Duodenal mucosa (tissue), 2 donors: ENCODE results near the gene TSPOAP1.

Experiments
- H3K27ac ChIP-seq: one replicate; pipeline ENCODE4 v1.7.0; 2013; ENCODE audit warnings: low read depth, low read length
- H3K27me3 ChIP-seq, 2 donors: one replicate each; pipeline ENCODE4 v1.7.0; 2013; ENCODE audit warnings: low read length in 2 of 2, control low read depth in 1 of 2; ENCODE audit not compliant: insufficient read depth in 2 of 2, control insufficient read depth in 1 of 2
- H3K36me3 ChIP-seq, 2 donors: one replicate each; pipeline ENCODE4 v1.7.0; 2013; ENCODE audit warnings: low read length in 2 of 2, control low read depth in 1 of 2; ENCODE audit not compliant: insufficient read depth in 2 of 2, control insufficient read depth in 1 of 2
- H3K4me1 ChIP-seq, 2 donors: one replicate each; pipeline ENCODE4 v1.7.0; 2013; ENCODE audit warnings: low read length in 2 of 2, control low read depth in 1 of 2; ENCODE audit not compliant: insufficient read depth in 2 of 2, control insufficient read depth in 1 of 2
- H3K4me3 ChIP-seq, 2 donors: one replicate each; pipeline ENCODE4 v1.7.0; 2013; ENCODE audit warnings: low read length in 2 of 2, low read depth in 1 of 2
- H3K9ac ChIP-seq, 2 donors: one replicate each; pipeline ENCODE4 v1.7.0; 2013; ENCODE audit warnings: low read length in 2 of 2, low read depth in 1 of 2
- H3K9me3 ChIP-seq, 2 donors: one replicate each; pipeline ENCODE4 v1.7.0; 2013; ENCODE audit warnings: low read length in 2 of 2, control low read depth in 1 of 2; ENCODE audit not compliant: control insufficient read depth in 1 of 2

The TSPOAP1 gene

DNA sequence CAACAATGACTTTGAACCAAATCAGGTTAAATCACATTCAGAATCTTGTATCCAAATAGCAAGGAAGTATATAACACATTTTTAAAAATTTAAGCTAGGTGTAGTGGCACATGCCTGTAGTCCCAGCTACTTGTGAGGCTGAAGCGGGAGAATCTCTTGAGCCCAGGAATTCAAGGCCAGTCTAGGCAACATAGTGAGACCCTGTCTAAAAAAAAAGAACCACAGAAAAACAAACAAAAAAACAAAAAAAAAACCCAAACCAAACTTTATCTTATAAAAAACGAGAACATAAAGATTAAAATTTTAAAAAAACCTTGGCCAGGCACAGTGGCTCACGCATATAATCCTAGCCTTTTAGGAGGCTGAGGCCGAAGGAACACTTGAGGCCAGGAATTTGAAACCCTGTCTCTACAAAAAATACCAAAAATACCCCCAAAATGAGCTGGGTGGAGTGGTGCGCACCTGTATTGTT, 11.8 kb upstream of the TSPOAP1 start:
- no peaks in the 10 kb centered on the region for H3K27me3 ChIP-seq
- H3K4me3 ChIP-seq, result peak overlapping the region in 1 of 2 donors; percentile 21
- no peak overlapping the region for H3K27ac ChIP-seq
- no peaks in the 10 kb centered on the region for H3K9me3 ChIP-seq
- H3K36me3 ChIP-seq, result peaks cover 18 to 21% of the 10 kb centered on the region in 2 donors
- peak overlapping the region in 1 of 2 donors; percentile 42 for H3K9ac ChIP-seq
- H3K4me1 ChIP-seq, result peaks cover 55 to 60% of the 10 kb centered on the region in 2 donors

DNA sequence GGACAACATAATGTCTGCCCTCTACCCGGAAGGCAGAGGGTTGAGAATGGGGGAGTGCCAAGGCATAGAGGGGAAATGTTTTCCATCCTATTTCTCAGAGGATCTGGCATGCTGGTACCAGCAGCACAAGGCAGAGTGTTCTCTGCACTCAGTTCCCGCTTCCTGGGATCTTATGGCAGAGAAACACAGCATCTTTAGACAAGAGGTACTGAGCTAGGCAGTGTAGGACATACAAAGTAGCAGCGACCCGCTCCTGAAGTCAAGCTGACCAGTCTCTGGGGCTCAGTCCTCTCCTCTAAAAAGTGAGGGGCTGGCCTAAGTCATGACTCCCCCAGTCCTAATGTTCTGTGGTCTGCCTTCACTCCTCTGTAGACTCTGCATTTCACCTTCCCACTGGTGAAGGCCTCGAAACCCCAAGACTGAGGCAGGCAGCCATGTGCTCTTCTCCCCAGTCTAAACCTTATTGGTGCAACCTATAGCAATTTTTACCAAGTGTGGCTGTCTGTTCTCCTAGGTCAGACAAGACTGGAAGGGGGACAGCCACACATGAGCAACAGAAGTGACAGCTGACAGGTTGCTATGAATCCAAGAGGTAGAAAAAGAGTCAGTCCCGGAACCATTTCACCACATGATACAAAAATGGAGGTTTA, 11.3 kb upstream of the TSPOAP1 start:
- peak overlapping the region; percentile 43 for H3K27ac ChIP-seq
- no peaks in the 10 kb centered on the region for H3K27me3 ChIP-seq
- H3K9me3 ChIP-seq, result no peaks in the 10 kb centered on the region
- peaks cover 15% of the 10 kb centered on the region in 2 donors for H3K36me3 ChIP-seq
- peaks cover 61 to 66% of the 10 kb centered on the region in 2 donors for H3K4me1 ChIP-seq
- H3K4me3 ChIP-seq, result peak overlapping the region; percentile 21 to 40
- peak overlapping the region; percentile 22 to 42 for H3K9ac ChIP-seq

DNA sequence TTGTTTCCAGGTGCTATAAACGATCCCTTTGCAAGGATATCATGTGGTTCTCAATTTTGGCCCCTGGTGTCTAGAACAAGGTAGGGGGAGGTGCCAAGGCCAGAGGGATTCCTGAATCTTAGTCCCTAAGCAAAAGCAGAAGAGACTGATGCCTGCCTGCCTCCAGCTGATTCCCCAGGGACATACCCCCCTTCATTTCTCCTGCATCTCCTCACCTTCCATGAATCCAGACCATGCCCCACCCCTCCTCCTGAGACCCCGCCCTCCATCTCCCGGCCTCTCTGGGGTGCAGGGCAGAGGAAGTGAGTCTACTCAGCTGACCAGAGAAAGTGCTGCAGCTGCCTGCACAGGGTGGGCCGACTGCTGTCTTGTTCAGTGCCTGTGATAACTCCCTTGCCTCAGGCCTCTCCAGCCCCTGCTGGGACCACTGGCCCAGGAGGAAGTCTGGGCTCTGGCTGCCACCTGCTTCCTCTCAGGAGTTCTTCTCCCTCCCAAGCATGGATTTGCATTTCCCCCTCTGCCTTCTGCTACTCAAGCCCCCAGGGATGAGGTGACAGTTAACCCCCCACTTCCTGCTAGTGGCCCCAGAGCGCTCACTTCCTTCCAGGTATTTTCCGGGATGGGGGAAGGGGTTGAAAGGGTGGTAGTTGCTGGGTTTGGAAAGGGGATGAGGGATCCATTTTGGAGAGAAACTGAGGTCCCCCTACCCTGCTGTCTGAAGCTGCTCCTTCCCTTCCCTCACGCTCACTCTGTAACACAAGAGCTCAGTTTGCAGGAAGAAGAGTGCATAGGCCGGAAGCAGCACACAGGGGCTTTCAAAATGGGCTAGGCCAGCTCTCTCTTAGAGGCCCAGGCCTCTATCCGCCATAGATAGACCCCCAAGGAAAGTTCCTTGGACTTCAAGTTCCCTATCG, 10.5 kb upstream of the TSPOAP1 start:
- peak overlapping the region; percentile 22 to 42 for H3K9ac ChIP-seq
- H3K36me3 ChIP-seq, result peaks cover 7 to 8% of the 10 kb centered on the region in 2 donors
- H3K4me1 ChIP-seq, result peaks cover 60 to 71% of the 10 kb centered on the region in 2 donors
- peak overlapping the region; percentile 33 to 40 for H3K4me3 ChIP-seq
- no peaks in the 10 kb centered on the region for H3K9me3 ChIP-seq
- no peaks in the 10 kb centered on the region for H3K27me3 ChIP-seq
- H3K27ac ChIP-seq, result peak overlapping the region; percentile 78

DNA sequence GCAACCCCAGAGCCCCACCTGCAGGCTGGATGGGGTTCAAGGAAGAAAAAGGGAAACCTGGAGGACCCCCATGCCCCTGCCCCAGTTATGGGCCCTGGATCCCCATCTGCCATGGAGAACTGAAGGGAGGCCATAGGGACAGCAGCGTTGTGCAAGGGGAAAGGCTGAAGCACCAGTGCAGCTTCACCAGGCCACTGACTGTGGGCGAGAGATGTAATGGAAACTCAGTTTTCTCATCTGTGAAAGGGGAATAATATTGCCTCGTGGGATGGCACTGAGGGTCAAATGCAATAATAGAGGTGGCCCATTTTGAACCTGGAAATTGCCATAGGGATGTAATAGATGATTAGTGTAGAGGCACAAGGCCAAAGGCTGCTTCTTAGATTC, 9.9 kb upstream of the TSPOAP1 start:
- Histone ChIP-seq H3K27ac (peak overlapping the region; percentile 78), H3K4me1 (peaks cover 54 to 66% of the 10 kb centered on the region in 2 donors), H3K9ac (peak overlapping the region; percentile 22 to 42)

DNA sequence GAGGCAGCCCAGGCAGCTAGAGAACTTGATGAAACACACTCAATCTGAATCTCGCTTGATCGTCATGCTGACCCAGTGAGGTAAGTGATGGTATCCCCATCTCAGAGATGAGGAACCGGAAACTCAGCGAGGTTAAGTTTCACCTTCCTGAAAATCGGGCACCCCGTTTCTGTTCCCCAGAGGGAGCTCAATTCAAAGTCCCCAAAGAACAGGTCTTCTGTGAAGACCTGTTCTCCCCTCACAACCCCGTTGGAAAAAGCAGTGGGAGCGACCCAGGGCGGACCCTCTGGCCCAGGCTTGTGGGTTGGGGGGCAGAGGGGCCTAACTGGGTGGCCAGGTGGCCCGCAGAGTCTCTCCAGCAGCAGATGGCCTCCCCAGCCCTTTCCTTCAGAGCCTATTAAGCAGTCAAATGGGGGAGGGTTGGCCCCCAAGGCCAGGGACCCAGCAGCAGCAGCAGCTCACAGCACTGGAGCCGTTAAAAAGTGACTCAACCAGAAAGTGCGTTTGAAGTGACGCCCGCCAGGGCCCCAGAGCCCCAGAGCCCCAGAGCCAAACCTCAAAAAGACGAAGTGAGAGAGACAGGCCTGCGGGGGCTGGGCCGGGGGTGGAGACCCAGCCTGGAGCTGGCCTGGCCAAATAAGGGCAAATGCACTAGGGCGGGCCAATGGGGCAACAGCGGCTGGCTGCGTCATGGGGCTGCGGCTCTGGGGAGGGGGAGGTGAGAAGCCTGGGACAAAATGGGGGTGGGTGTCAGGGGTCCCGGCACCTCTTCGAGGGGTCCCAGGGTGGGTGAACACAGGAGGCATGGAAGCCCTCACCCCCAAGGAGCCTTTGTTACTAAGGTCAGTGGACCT, 9.2 kb upstream of the TSPOAP1 start:
- Histone ChIP-seq H3K27ac (peak overlapping the region; percentile 90), H3K4me1 (peaks cover 53 to 63% of the 10 kb centered on the region in 2 donors), H3K9me3 (no peaks in the 10 kb centered on the region), H3K4me3 (peak overlapping the region; percentile 38 to 50), H3K27me3 (no peaks in the 10 kb centered on the region), H3K36me3 (no peaks in the 10 kb centered on the region), H3K9ac (peak overlapping the region; percentile 43 to 70)

More for the DNA sequence above, 9.9 kb upstream of the TSPOAP1 start:
- Histone ChIP-seq H3K4me3 (peak overlapping the region; percentile 33 to 38), H3K36me3 (peaks cover under 1 to 1% of the 10 kb centered on the region in 2 donors), H3K27me3 (no peaks in the 10 kb centered on the region), H3K9me3 (no peaks in the 10 kb centered on the region)

DNA sequence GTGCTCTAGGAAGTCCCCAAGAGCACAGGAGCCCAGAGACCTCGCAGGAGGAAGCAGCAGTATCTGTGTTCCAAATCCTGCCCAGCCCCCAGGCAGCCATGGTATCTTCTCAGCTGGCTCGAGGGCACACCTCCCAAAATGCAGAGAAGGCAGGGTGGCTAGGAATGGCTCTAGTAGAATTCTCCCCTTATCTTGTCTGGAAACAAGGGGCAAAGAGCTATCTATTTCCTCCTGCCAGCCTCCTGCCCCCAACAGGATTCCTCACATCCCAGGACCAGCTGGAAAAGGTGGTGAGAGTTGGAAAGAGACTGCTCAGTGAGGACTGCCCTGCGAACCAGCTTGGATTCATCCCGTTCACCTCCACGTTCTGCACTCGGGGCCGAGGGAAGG, 8.6 kb upstream of the TSPOAP1 start:
- H3K36me3 ChIP-seq, result no peaks in the 10 kb centered on the region
- peaks cover 53 to 63% of the 10 kb centered on the region in 2 donors for H3K4me1 ChIP-seq
- H3K27ac ChIP-seq, result peak overlapping the region; percentile 90
- H3K4me3 ChIP-seq, result peak overlapping the region; percentile 33 to 50
- no peaks in the 10 kb centered on the region for H3K27me3 ChIP-seq
- H3K9me3 ChIP-seq, result no peaks in the 10 kb centered on the region
- peak overlapping the region; percentile 43 to 70 for H3K9ac ChIP-seq

DNA sequence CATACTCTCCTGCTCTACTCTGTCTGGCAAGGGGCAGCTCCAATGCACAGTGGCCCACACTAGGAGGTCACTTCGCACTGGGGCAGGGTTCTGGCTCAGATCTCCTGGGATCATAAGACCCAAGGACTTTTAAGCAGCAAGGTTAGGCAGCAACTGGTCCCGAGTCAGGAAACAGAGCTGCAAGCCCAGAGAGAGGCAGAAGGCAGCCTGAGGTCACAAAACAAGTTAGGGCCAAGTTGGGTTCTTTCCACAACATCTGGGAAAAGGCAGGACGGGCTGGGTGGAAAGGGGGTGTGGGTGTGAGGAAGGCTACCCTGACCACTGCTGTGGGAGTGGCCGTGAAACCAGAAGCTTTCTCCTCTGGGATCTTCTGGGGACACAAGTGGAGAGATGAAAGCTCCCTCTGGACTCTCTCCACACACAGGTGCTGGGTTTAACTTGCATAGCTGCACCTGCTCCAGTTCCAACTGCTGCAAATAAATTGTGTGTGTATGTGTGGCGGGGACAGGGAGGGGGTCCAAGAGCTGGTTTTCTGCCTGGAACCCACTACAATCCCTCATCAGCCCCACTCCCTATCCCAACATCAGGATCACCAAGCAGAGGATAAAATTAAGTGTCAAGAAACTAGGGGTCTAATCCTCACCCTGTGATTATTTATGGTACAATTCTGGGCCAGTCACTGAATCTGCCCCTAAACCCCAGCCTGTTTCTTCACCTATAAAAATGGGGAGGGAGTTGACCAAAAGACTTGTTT, 8.0 kb upstream of the TSPOAP1 start:
- H3K27ac ChIP-seq, result peak overlapping the region; percentile 90
- H3K36me3 ChIP-seq, result no peaks in the 10 kb centered on the region
- H3K4me1 ChIP-seq, result peaks cover 53 to 63% of the 10 kb centered on the region in 2 donors
- peak overlapping the region; percentile 17 to 33 for H3K4me3 ChIP-seq
- no peaks in the 10 kb centered on the region for H3K9me3 ChIP-seq
- H3K9ac ChIP-seq, result peak overlapping the region; percentile 66 to 70
- H3K27me3 ChIP-seq, result no peaks in the 10 kb centered on the region

DNA sequence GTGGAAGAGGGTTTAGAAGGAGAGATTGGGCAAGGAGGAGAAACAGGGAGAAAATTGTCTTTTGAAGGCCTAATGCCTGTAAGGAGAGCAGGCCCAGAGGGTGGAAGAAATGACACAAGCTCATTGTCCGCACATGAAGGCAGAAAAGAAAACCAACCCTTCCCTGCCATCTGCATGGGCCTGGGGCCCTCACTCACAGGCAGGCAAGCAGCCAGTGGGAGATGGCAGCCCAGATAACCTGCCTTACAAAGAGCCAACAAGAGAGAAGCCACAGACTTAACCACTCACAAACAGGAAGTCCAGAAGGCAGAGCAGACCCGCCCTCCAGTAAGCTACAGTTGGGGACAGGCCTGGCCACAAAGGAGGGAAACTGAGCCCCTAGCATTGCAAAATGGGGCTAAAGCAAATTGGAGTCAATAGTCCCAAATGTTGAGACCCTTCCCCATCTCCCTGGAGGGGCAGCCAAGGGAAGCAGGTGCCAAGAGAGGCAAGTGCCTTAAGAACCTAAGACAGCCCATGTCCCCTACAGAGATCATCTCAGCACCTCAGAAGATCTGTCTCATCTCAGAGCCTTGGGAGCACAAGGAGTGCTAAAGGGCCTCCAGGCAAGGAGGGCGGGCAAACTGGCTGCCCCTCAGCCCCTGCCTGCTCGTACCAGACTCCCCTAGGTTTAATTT, 7.3 kb upstream of the TSPOAP1 start:
- Histone ChIP-seq H3K27me3 (no peaks in the 10 kb centered on the region), H3K9ac (peak overlapping the region; percentile 66 to 70), H3K4me1 (peaks cover 53 to 63% of the 10 kb centered on the region in 2 donors), H3K27ac (peak overlapping the region; percentile 90), H3K9me3 (no peaks in the 10 kb centered on the region), H3K4me3 (peak overlapping the region; percentile 54 to 58), H3K36me3 (peaks cover 2% of the 10 kb centered on the region in 2 donors)
